GF-D8 (cell line): Measurements from ENCODE around the gene DPF3.

ENCODE experiments used
- DNase-seq: peaks from one replicate; lab custom pipeline; 2025; lab: John Stamatoyannopoulos, UW

DPF3 gene

GRCh38 chr14:72599579-72600470 lies 294.1 kb downstream of the DPF3 start:
- DNase-seq, result no peak

GRCh38 chr14:72598306-72598705 lies 295.6 kb downstream of the DPF3 start:
- no peak for DNase-seq

GRCh38 chr14:72597252-72598233 lies 296.4 kb downstream of the DPF3 start:
- DNase-seq, result no peak

- no peak for DNase-seq
Measured at GRCh38 chr14:72595152-72595862, 298.6 kb downstream of the DPF3 start.

- peak; percentile 32 for DNase-seq
Measured at GRCh38 chr14:72594099-72594901, 299.6 kb downstream of the DPF3 start.

GRCh38 chr14:72591391-72591790 lies 302.5 kb downstream of the DPF3 start:
- DNase-seq, result no peak

- DNase-seq, result no peak
Measured at GRCh38 chr14:72590577-72590976, 303.3 kb downstream of the DPF3 start.

- no peak for DNase-seq
Measured at GRCh38 chr14:72589652-72590051, 304.2 kb downstream of the DPF3 start.

GRCh38 chr14:72588521-72588920 lies 305.4 kb downstream of the DPF3 start:
- DNase-seq, result no peak

GRCh38 chr14:72583316-72584272 lies 310.3 kb downstream of the DPF3 start:
- DNase-seq, result no peak

- no peak for DNase-seq
Measured at GRCh38 chr14:72582582-72582981, 311.3 kb downstream of the DPF3 start.

GRCh38 chr14:72578514-72578913 lies 315.4 kb downstream of the DPF3 start:
- DNase-seq, result no peak

- no peak for DNase-seq
Measured at GRCh38 chr14:72577521-72577920, 316.4 kb downstream of the DPF3 start.

GRCh38 chr14:72576258-72576657 lies 317.6 kb downstream of the DPF3 start:
- DNase-seq, result no peak

- no peak for DNase-seq
Measured at GRCh38 chr14:72574715-72575114, 319.2 kb downstream of the DPF3 start.

- no peak for DNase-seq
Measured at GRCh38 chr14:72573725-72574417, 320.0 kb downstream of the DPF3 start.
